Left cardiac atrium (tissue), 4 donors: ENCODE data around the gene QPRT. TPM values are rescaled to one million over a fixed set of nuclear protein-coding genes. Genes with fewer than 3 reads are reported as not detected.
A peak's percentile ranks its signal among the peaks of the same experiment; 100 is the strongest.
"Not testable (repeated sequence)": the region's sequence is repeated elsewhere in the genome, so short reads cannot be mapped to it uniquely, and the experiment has no call there.

Experiments
- ATAC-seq, 2 donors: fragments of 200-7000 bp; cut with Tn5 transposase; one replicate each; pipeline ENCODE4 v1.9.1; 2020; ENCODE audit warnings: mild to moderate bottlenecking in 2 of 2, moderate library complexity in 2 of 2
- DNase-seq: peaks from one replicate; pipeline ENCODE4 v3.0.0-alpha.2; 2020
- intact Hi-C, 2 donors: fragments of 100-400 bp; cut with DNase I; formaldehyde crosslinking; loops; one replicate each; pipeline versions ENCODE4 v1.14.1 to v1.15.1; 2022 to 2023
- total RNA-seq, 2 donors: library from RNA; stranded (reverse); fragmentation: NEBNext Ultra II Directional; extraction: Animal tissue kit (Norgen Biotek cat#: 25700); gene quantifications; one replicate each; pipeline ENCODE4 v1.2.1, GENCODE V29; 2021
- donor health status: DM: no; HTN: yes; CAD: no.
- donor health status: DM: no; HTN: yes; CAD: no; lungs with severe emphysema.
- donor health status: DM: yes; HTN: yes; CAD: no.
- donor health status: Dilated cardiomyopathy.

QPRT gene
- total RNA-seq, 2 donors from 2014 or later: 20.4 to 22.0 TPM

- no peak for ATAC-seq
- DNase-seq: no peak
- intact Hi-C loops: no loop called here
These were observed 20.3 kb upstream of the QPRT start for GRCh38 chr16:29658705-29659104.

GRCh38 chr16:29662000-29662728, 16.8 kb upstream of the QPRT start:
- intact Hi-C loops: no loop called here
- ATAC-seq (no peak), DNase-seq (no peak)

- peak in 1 of 2 donors; percentile 16 for ATAC-seq
These were observed 16.3 kb upstream of the QPRT start for GRCh38 chr16:29662729-29663015.

GRCh38 chr16:29663016-29663806, 15.8 kb upstream of the QPRT start, which contains the start of gene SPN:
Gene SPN (plus strand): TSS chr16:29663247. CDS start chr16:29663729, 482 bp downstream.
- peak in 1 of 2 donors; percentile 34 for ATAC-seq
- intact Hi-C loops: no loop called here

More at GRCh38 chr16:29662729-29663015, 16.3 kb upstream of the QPRT start:
- DNase-seq: no peak
- intact Hi-C loops: no loop called here

GRCh38 chr16:29663807-29664090, 15.2 kb upstream of the QPRT start:
- intact Hi-C loops: no loop called here
- DNase-seq (no peak), ATAC-seq (no peak)

More at GRCh38 chr16:29663016-29663806, 15.8 kb upstream of the QPRT start, which contains the start of gene SPN:
- no peak for DNase-seq

- intact Hi-C loops: no loop called here
- DNase-seq: peak; percentile 27
- peak in 1 of 2 donors; percentile 23 for ATAC-seq
These were observed 14.7 kb upstream of the QPRT start for GRCh38 chr16:29664091-29664921.

- intact Hi-C loops: no loop called here
- DNase-seq (no peak), ATAC-seq (no peak)
These were observed 13.5 kb upstream of the QPRT start for GRCh38 chr16:29665294-29666077.

GRCh38 chr16:29667322-29667610, 11.7 kb upstream of the QPRT start:
- intact Hi-C loops, ATAC-seq, DNase-seq: not testable (repeated sequence)

- intact Hi-C loops: no loop called here
- DNase-seq (no peak), ATAC-seq (no peak)
These were observed 11.2 kb upstream of the QPRT start for GRCh38 chr16:29667755-29668154.

GRCh38 chr16:29668267-29668666, 10.7 kb upstream of the QPRT start:
- DNase-seq (no peak), ATAC-seq (no peak)
- intact Hi-C loops: no loop called here

- intact Hi-C loops: no loop called here
- no peak for DNase-seq
- no peak for ATAC-seq
These were observed 5.5 kb upstream of the QPRT start for GRCh38 chr16:29673501-29673900.

- ATAC-seq (peak; percentile 58 to 60), DNase-seq (peak; percentile 37)
- intact Hi-C loops: no loop called here
These were observed 4.8 kb upstream of the QPRT start for GRCh38 chr16:29674188-29674587.

GRCh38 chr16:29675811-29676643, 3.0 kb upstream of the QPRT start:
- no peak for DNase-seq
- intact Hi-C loops: no loop called here
- peak in 1 of 2 donors; percentile 54 for ATAC-seq

GRCh38 chr16:29676989-29677785, 1.8 kb upstream of the QPRT start:
- DNase-seq (no peak), ATAC-seq (no peak)
- intact Hi-C loops: no loop called here

GRCh38 chr16:29680180-29680598, 1.2 kb downstream of the QPRT start:
- intact Hi-C loops: no loop called here
- DNase-seq (no peak), ATAC-seq (no peak)

GRCh38 chr16:29683543-29684090, 4.6 kb downstream of the QPRT start:
- intact Hi-C loops: no loop called here
- no peak for ATAC-seq
- DNase-seq: no peak

- no peak for ATAC-seq
- intact Hi-C loops: no loop called here
- no peak for DNase-seq
These were observed 5.7 kb downstream of the QPRT start for GRCh38 chr16:29684679-29685078.
